ENCODE data around the gene ZNF787.
A peak's percentile ranks its signal among the peaks of the same experiment; 100 is the strongest.
"Not testable (repeated sequence)": the region's sequence is repeated elsewhere in the genome, so short reads cannot be mapped to it uniquely, and the experiment has no call there.

The ZNF787 gene

GRCh38 chr19:56108447-56109195 lies 12.5 kb downstream of the ZNF787 start:
- Histone ChIP-seq H3K79me1 (ENCODE audit: low read length) (peaks cover 21% of the 10 kb centered on the region), H3K4me3 (ENCODE audit: low read length) (no peak overlapping the region), H3K4ac (ENCODE audit: low read depth, low read length) (no peak overlapping the region), H3K36me3 (ENCODE audit: control insufficient read depth, insufficient read depth, low read length) (no peaks in the 10 kb centered on the region), H3K79me2 (ENCODE audit: control insufficient read depth, insufficient read depth, low read length) (peaks cover 85% of the 10 kb centered on the region), H2BK5ac (ENCODE audit: low read length) (no peak overlapping the region), H3K9ac (ENCODE audit: low read length) (no peak overlapping the region), H3K56ac (ENCODE audit: low read length) (peak overlapping the region; percentile 42), H3K27me3 (ENCODE audit: insufficient read depth, low read length, poor library complexity) (no peaks in the 10 kb centered on the region), H2AK5ac (ENCODE audit: low read length) (no peak overlapping the region), H4K8ac (ENCODE audit: low read depth, low read length) (no peak overlapping the region), H3K4me2 (ENCODE audit: low read length) (no peak overlapping the region), H4K5ac (ENCODE audit: low read length) (no peak overlapping the region), H3K4me1 (ENCODE audit: control insufficient read depth, low read depth, low read length) (peaks cover 3% of the 10 kb centered on the region), H3K18ac (ENCODE audit: low read length) (no peak overlapping the region), H3K27ac (ENCODE audit: low read depth, low read length) (no peak overlapping the region), H2BK120ac (ENCODE audit: low read depth, low read length) (no peak overlapping the region), H2BK15ac (replicated peaks; ENCODE audit: low read depth) (no peak overlapping the region), H3K23ac (ENCODE audit: low read length) (no peak overlapping the region)
- no CpG with 5 or more reads among the region's 24 CpGs for WGBS (ENCODE audit: extremely low coverage, insufficient coverage, low lambda C conversion rate)
- no peak for DNase-seq

GRCh38 chr19:56107626-56108351 lies 13.3 kb downstream of the ZNF787 start:
- Histone ChIP-seq H3K4me1 (ENCODE audit: control insufficient read depth, low read depth, low read length) (peaks cover 3% of the 10 kb centered on the region), H2BK5ac (ENCODE audit: low read length) (no peak overlapping the region), H3K36me3 (ENCODE audit: control insufficient read depth, insufficient read depth, low read length) (peaks cover 2% of the 10 kb centered on the region), H4K5ac (ENCODE audit: low read length) (no peak overlapping the region), H3K27ac (ENCODE audit: low read depth, low read length) (no peak overlapping the region), H3K4me3 (ENCODE audit: low read length) (no peak overlapping the region), H2BK15ac (replicated peaks; ENCODE audit: low read depth) (no peak overlapping the region), H2BK120ac (ENCODE audit: low read depth, low read length) (no peak overlapping the region), H3K4ac (ENCODE audit: low read depth, low read length) (no peak overlapping the region), H3K79me2 (ENCODE audit: control insufficient read depth, insufficient read depth, low read length) (peaks cover 85% of the 10 kb centered on the region), H3K27me3 (ENCODE audit: insufficient read depth, low read length, poor library complexity) (no peaks in the 10 kb centered on the region), H3K23ac (ENCODE audit: low read length) (no peak overlapping the region), H3K4me2 (ENCODE audit: low read length) (no peak overlapping the region), H3K56ac (ENCODE audit: low read length) (no peak overlapping the region), H3K79me1 (ENCODE audit: low read length) (peaks cover 20% of the 10 kb centered on the region), H4K8ac (ENCODE audit: low read depth, low read length) (no peak overlapping the region), H3K9ac (ENCODE audit: low read length) (no peak overlapping the region), H3K18ac (ENCODE audit: low read length) (no peak overlapping the region), H2AK5ac (ENCODE audit: low read length) (no peak overlapping the region)
- DNase-seq, result no peak
- WGBS (ENCODE audit: extremely low coverage, insufficient coverage, low lambda C conversion rate), result no CpG with 5 or more reads among the region's 27 CpGs

- Histone ChIP-seq H3K4ac (ENCODE audit: low read depth, low read length) (no peak overlapping the region), H3K79me2 (ENCODE audit: control insufficient read depth, insufficient read depth, low read length) (peaks cover 84% of the 10 kb centered on the region), H3K18ac (ENCODE audit: low read length) (no peak overlapping the region), H2BK120ac (ENCODE audit: low read depth, low read length) (no peak overlapping the region), H3K4me1 (ENCODE audit: control insufficient read depth, low read depth, low read length) (peaks cover 3% of the 10 kb centered on the region), H3K4me3 (ENCODE audit: low read length) (no peak overlapping the region), H3K56ac (ENCODE audit: low read length) (no peak overlapping the region), H3K79me1 (ENCODE audit: low read length) (peaks cover 20% of the 10 kb centered on the region), H3K36me3 (ENCODE audit: control insufficient read depth, insufficient read depth, low read length) (peaks cover 2% of the 10 kb centered on the region), H3K9ac (ENCODE audit: low read length) (no peak overlapping the region), H2AK5ac (ENCODE audit: low read length) (no peak overlapping the region), H3K27ac (ENCODE audit: low read depth, low read length) (no peak overlapping the region), H3K4me2 (ENCODE audit: low read length) (no peak overlapping the region), H3K23ac (ENCODE audit: low read length) (no peak overlapping the region), H3K27me3 (ENCODE audit: insufficient read depth, low read length, poor library complexity) (no peaks in the 10 kb centered on the region), H2BK5ac (ENCODE audit: low read length) (no peak overlapping the region), H4K8ac (ENCODE audit: low read depth, low read length) (no peak overlapping the region), H4K5ac (ENCODE audit: low read length) (no peak overlapping the region), H2BK15ac (replicated peaks; ENCODE audit: low read depth) (no peak overlapping the region)
- DNase-seq, result no peak
- WGBS (ENCODE audit: extremely low coverage, insufficient coverage, low lambda C conversion rate), result no CpG with 5 or more reads among the region's 11 CpGs
Measured at GRCh38 chr19:56106993-56107392, 14.1 kb downstream of the ZNF787 start.

- Histone ChIP-seq H3K4me2 (ENCODE audit: low read length) (no peak overlapping the region), H4K8ac (ENCODE audit: low read depth, low read length) (no peak overlapping the region), H3K4me3 (ENCODE audit: low read length) (no peak overlapping the region), H3K4me1 (ENCODE audit: control insufficient read depth, low read depth, low read length) (peaks cover 3% of the 10 kb centered on the region), H3K79me2 (ENCODE audit: control insufficient read depth, insufficient read depth, low read length) (peaks cover 78% of the 10 kb centered on the region), H2BK120ac (ENCODE audit: low read depth, low read length) (no peak overlapping the region), H4K5ac (ENCODE audit: low read length) (no peak overlapping the region), H3K18ac (ENCODE audit: low read length) (no peak overlapping the region), H2BK15ac (replicated peaks; ENCODE audit: low read depth) (no peak overlapping the region), H2AK5ac (ENCODE audit: low read length) (no peak overlapping the region), H3K27ac (ENCODE audit: low read depth, low read length) (no peak overlapping the region), H3K56ac (ENCODE audit: low read length) (peak overlapping the region; percentile 15), H2BK5ac (ENCODE audit: low read length) (no peak overlapping the region), H3K4ac (ENCODE audit: low read depth, low read length) (no peak overlapping the region), H3K36me3 (ENCODE audit: control insufficient read depth, insufficient read depth, low read length) (peaks cover 2% of the 10 kb centered on the region), H3K79me1 (ENCODE audit: low read length) (peaks cover 16% of the 10 kb centered on the region), H3K23ac (ENCODE audit: low read length) (no peak overlapping the region), H3K27me3 (ENCODE audit: insufficient read depth, low read length, poor library complexity) (no peaks in the 10 kb centered on the region), H3K9ac (ENCODE audit: low read length) (no peak overlapping the region)
- WGBS (ENCODE audit: extremely low coverage, insufficient coverage, low lambda C conversion rate), result no CpG with 5 or more reads among the region's 27 CpGs
- no peak for DNase-seq
Measured at GRCh38 chr19:56106397-56106849, 14.7 kb downstream of the ZNF787 start.

- not testable (repeated sequence) for H4K5ac ChIP-seq (ENCODE audit: low read length); DNase-seq; H3K27me3 ChIP-seq (ENCODE audit: insufficient read depth, low read length, poor library complexity); H3K4me1 ChIP-seq (ENCODE audit: control insufficient read depth, low read depth, low read length); H3K18ac ChIP-seq (ENCODE audit: low read length); H2BK5ac ChIP-seq (ENCODE audit: low read length); H4K8ac ChIP-seq (ENCODE audit: low read depth, low read length); H3K9ac ChIP-seq (ENCODE audit: low read length); H3K36me3 ChIP-seq (ENCODE audit: control insufficient read depth, insufficient read depth, low read length); H3K4me3 ChIP-seq (ENCODE audit: low read length); H2BK120ac ChIP-seq (ENCODE audit: low read depth, low read length); H3K4ac ChIP-seq (ENCODE audit: low read depth, low read length); H2AK5ac ChIP-seq (ENCODE audit: low read length); H3K23ac ChIP-seq (ENCODE audit: low read length); H3K4me2 ChIP-seq (ENCODE audit: low read length); H3K27ac ChIP-seq (ENCODE audit: low read depth, low read length); H2BK15ac ChIP-seq (replicated peaks; ENCODE audit: low read depth)
- Histone ChIP-seq H3K79me2 (ENCODE audit: control insufficient read depth, insufficient read depth, low read length) (peaks cover 75% of the 10 kb centered on the region), H3K79me1 (ENCODE audit: low read length) (peaks cover 18% of the 10 kb centered on the region), H3K56ac (ENCODE audit: low read length) (peak overlapping the region; percentile 15)
- no CpG with 5 or more reads among the region's 61 CpGs for WGBS (ENCODE audit: extremely low coverage, insufficient coverage, low lambda C conversion rate)
Measured at GRCh38 chr19:56105831-56106396, 15.2 kb downstream of the ZNF787 start.

Data from mesendoderm (in vitro differentiated cells).